RWPE2 (cell line): Measurements from ENCODE around the gene TEX14.
"Not testable (repeated sequence)": the region's sequence is repeated elsewhere in the genome, so short reads cannot be mapped to it uniquely, and the experiment has no call there.

Source experiments
- ATAC-seq: fragments of 200-7000 bp; cut with Tn5 transposase; 3 replicates; pipeline ENCODE4 v1.9.1; 2021; ENCODE audit warnings: low read depth
- DNase-seq: peaks from one replicate; pipeline ENCODE4 v3.0.0-alpha.2; 2020; ENCODE audit warnings: low spot score
- H3K27ac ChIP-seq: fragments of 450-650 bp; 2 replicates; pipeline ENCODE4 v1.5.1; 2017; ENCODE audit warnings: mild to moderate bottlenecking; ENCODE audit not compliant: poor library complexity, severe bottlenecking
- H3K27me3 ChIP-seq: fragments of 250-450 bp; sonication (Bioruptor Pico); 2 replicates; pipeline ENCODE4 v1.5.1; 2021; ENCODE audit warnings: mild to moderate bottlenecking, moderate library complexity; ENCODE audit not compliant: insufficient read depth, poor library complexity, severe bottlenecking
- H3K36me3 ChIP-seq: fragments of 250-450 bp; sonication (Bioruptor Pico); 2 replicates; pipeline ENCODE4 v1.5.1; 2020; ENCODE audit warnings: low read depth, mild to moderate bottlenecking, moderate library complexity
- H3K4me1 ChIP-seq: fragments of 250-450 bp; sonication (Bioruptor Pico); 2 replicates; pipeline ENCODE4 v1.5.1; 2021; ENCODE audit warnings: mild to moderate bottlenecking, moderate library complexity; ENCODE audit not compliant: insufficient read depth, poor library complexity, severe bottlenecking
- H3K4me3 ChIP-seq: fragments of 250-450 bp; sonication (Bioruptor Pico); 2 replicates; pipeline ENCODE4 v1.5.1; 2021; ENCODE audit warnings: mild to moderate bottlenecking, moderate library complexity; ENCODE audit not compliant: severe bottlenecking
- H3K9me3 ChIP-seq: fragments of 250-450 bp; sonication (Bioruptor Pico); 2 replicates; pipeline ENCODE4 v1.5.1; 2021; ENCODE audit warnings: mild to moderate bottlenecking, moderate library complexity; ENCODE audit not compliant: severe bottlenecking
- CTCF ChIP-seq: fragments of 450-650 bp; IDR thresholded peaks from one replicate; pipeline ENCODE4 v1.5.1; 2017; ENCODE audit warnings: mild to moderate bottlenecking, moderate library complexity; ENCODE audit not compliant: poor library complexity, severe bottlenecking

TEX14 gene

DNA sequence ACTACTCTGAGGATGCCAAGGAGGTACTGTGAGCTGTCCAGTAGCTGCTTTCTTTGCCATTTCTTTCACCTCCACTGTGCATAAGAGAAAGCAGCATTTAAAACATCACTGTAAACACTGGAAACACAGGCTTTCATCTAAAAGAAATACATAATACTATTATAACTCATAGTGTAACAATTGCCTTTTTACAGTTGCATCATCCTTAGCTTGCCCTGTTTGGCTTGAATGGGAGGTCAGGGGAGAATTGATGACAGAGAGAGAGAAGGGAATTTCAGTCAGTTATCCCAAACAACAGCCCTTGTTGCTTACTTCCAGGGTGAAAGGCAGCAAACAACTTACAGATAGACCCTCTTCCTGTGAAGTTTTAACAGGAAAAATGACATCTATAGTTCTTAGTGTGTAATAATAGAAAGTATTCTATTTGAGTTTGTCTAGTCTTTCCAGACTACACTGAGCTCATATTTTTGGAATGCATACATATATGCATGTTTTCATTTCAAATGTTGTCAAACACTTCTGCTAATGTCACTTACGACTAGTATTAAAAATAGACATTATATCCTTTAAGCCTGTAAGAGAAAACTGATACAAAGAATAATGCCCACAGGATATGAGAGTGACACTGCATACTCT lies 105.7 kb downstream of the TEX14 start:
- Histone ChIP-seq H3K36me3 (no peaks in the 10 kb centered on the region), H3K9me3 (no peaks in the 10 kb centered on the region), H3K4me1 (no peaks in the 10 kb centered on the region), H3K27me3 (no peaks in the 10 kb centered on the region), H3K4me3 (no peak overlapping the region), H3K27ac (no peak overlapping the region)
- DNase-seq (no peak), ATAC-seq (no peak)
- no peak for TF ChIP-seq CTCF

GRCh38 chr17:58585554-58585953 lies 106.3 kb downstream of the TEX14 start:
- TF ChIP-seq CTCF, result no peak
- H3K27me3 ChIP-seq, result no peaks in the 10 kb centered on the region
- DNase-seq, result no peak
- H3K4me3 ChIP-seq, result no peak overlapping the region
- H3K9me3 ChIP-seq, result no peaks in the 10 kb centered on the region
- no peak overlapping the region for H3K27ac ChIP-seq
- no peak for ATAC-seq
- H3K36me3 ChIP-seq, result no peaks in the 10 kb centered on the region
- H3K4me1 ChIP-seq, result no peaks in the 10 kb centered on the region

DNA sequence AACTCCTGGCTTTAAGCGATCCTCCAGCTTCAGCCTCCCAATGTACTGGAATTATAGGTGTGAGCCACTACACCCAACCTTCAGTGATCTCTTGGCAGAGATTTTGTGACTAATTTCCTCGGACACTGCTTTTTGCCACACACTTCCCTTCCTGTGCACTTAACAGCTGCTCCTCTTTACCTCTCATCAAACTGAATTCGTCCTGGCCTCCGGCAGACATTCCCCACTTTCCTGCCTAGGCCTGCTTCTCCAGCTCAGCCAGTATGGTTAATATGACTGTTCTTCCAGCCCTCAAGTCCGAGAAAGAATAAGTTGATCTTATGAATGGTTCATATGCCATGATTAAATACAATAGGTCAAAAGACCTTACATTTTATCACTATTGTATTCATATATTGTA lies 108.4 kb downstream of the TEX14 start:
- peak; percentile 24; the same call in 1 of the 3 replicates for ATAC-seq
- no peak overlapping the region for H3K4me3 ChIP-seq
- H3K4me1 ChIP-seq, result no peaks in the 10 kb centered on the region
- no peaks in the 10 kb centered on the region for H3K36me3 ChIP-seq
- TF ChIP-seq CTCF, result no peak
- DNase-seq, result no peak
- no peak overlapping the region for H3K27ac ChIP-seq
- no peaks in the 10 kb centered on the region for H3K27me3 ChIP-seq
- no peaks in the 10 kb centered on the region for H3K9me3 ChIP-seq

GRCh38 chr17:58582718-58583117 lies 109.1 kb downstream of the TEX14 start:
- not testable (repeated sequence) for H3K9me3 ChIP-seq, H3K4me3 ChIP-seq, H3K4me1 ChIP-seq, H3K27ac ChIP-seq, H3K36me3 ChIP-seq, ATAC-seq, DNase-seq, H3K27me3 ChIP-seq

GRCh38 chr17:58580671-58581070 lies 111.2 kb downstream of the TEX14 start:
- no peaks in the 10 kb centered on the region for H3K36me3 ChIP-seq
- no peak for TF ChIP-seq CTCF
- peaks cover 14% of the 10 kb centered on the region for H3K4me1 ChIP-seq
- ATAC-seq (no peak), DNase-seq (no peak)
- H3K9me3 ChIP-seq, result no peaks in the 10 kb centered on the region
- H3K27me3 ChIP-seq, result no peaks in the 10 kb centered on the region
- H3K27ac ChIP-seq, result no peak overlapping the region
- no peak overlapping the region for H3K4me3 ChIP-seq
